Right renal cortex interstitium (tissue), 3 donors: ENCODE data around the gene CACNG7. TPM values are rescaled to one million over a fixed set of nuclear protein-coding genes. Genes with fewer than 3 reads are reported as not detected.
"Not testable (repeated sequence)": the region's sequence is repeated elsewhere in the genome, so short reads cannot be mapped to it uniquely, and the experiment has no call there.

Experiments used
- DNase-seq, 3 donors: peaks; one replicate each; pipeline ENCODE4 v3.0.0-alpha.2; 2013; ENCODE audit warnings: low read depth in 3 of 3, low spot score in 2 of 3
- polyA plus RNA-seq, 3 donors: library from polyadenylated mRNA; unstranded; fragments of 120-200 nt; gene quantifications; one replicate each; pipeline ENCODE4 v1.2.1, GENCODE V29; 2013; ENCODE audit not compliant: insufficient read length in 3 of 3

Gene CACNG7
- polyA plus RNA-seq, 3 donors = 0.50 to 0.89 (median 0.68) TPM

DNA sequence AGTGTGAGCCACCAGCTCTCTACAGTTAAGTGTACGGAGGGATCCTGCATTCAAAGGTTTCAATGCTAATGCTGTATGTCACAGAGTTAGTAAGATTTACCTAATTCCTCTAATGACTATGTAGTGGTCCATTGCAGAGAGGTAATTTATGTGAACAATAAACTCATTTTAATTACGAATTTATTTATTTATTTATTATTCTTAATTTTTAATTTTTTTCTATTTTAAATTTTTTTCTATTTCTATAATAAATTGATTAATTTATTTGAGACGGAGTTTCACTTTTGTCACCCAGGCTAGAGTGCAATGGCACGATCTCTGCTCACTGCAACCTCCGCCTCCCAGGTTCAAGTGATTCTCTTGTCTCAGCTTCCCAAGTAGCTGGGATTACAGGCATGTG, 39.5 kb downstream of the CACNG7 start:
- DNase-seq = not testable (repeated sequence)

DNA sequence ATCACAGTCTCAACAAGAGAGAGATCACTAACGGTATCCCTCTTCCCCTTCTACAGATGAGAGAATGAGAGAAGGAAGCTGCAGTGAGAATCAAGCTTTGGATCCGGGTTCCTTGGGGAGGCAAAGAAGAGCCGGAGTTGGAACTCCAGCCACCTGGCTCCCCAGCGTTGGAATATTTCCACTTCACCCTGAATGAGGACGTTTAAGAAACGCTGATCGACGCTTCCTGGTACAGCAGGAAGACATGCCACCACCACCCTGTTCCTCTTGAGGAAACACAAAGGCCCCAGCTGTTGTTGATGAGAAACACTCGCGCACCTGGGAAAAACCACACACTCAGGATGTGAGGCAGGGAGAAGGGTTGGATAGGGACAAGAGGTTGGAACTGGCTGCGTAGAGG, 42.4 kb downstream of the CACNG7 start:
- no peak for DNase-seq

DNA sequence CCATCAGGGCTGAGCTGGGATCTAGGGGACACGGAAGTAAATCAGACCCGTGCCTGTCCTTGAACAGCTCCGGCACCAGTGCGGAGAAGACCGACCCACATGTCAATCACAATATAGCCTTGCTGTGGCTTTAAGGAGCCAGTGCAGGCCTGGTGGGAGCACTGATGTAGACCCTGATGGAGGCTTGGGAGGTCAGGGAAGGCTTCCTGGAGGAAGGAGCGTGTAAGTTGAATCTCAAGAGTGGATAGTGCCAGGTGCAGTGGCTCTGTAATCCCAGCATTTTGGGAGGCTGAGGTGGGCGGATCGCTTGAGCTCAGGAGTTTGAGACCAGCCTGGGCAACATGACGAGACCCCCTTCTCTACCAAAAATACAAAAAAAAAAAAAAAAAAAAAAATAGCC, 42.9 kb downstream of the CACNG7 start:
- DNase-seq = no peak

DNA sequence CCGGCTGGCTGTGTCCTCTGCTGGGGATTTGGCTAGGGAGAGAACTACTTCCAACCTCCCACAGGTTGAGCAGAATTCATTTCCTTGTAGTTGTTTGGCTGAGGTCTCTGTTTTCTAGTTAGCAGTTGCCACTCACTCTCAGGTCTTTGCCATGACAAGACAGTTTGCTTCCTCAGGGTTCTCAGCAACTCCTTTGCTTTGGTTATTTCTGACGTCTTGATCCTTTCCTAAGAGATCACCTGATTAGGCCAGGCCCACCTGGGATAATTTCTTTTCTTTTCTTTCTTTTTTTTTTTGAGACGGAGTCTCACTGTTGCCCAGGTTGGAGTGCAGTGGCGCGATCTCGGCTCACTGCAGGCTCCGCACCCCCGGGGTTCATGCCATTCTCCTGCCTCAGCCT, 44.3 kb downstream of the CACNG7 start:
- no peak for DNase-seq

DNA sequence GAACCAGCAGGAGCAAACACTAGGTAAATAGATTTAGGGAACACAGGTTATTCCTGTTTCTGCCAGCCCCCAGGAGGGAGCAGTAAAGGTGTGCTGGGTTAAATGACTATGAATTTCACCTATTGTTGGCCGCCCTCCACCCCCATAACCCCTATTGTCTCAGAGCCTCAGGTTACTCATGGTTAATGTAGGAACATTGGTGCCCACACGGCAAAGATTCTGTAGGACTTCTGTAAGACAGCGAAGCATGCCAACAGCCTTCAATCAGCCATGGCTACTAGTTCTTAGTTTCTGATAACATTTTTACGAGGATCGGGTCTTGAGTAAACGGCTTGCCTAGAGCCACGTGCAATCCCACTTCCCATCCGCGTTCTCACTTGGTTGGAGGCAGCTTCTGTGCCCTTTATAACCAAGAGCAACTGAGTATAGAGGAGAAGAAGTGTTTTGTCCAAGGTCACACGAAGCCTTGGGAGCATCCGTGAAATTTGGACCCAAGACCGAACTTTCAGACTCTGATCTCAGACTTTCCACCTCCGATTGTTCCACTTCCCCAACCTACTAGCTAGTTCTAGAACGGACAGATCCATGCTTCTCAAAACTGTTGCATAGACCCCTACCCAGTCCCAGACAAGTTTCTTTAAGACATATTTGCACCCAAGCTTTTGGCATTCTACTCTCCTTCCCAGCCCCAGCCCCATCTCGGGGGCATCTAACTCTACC, 48.5 kb downstream of the CACNG7 start:
- DNase-seq = no peak

DNA sequence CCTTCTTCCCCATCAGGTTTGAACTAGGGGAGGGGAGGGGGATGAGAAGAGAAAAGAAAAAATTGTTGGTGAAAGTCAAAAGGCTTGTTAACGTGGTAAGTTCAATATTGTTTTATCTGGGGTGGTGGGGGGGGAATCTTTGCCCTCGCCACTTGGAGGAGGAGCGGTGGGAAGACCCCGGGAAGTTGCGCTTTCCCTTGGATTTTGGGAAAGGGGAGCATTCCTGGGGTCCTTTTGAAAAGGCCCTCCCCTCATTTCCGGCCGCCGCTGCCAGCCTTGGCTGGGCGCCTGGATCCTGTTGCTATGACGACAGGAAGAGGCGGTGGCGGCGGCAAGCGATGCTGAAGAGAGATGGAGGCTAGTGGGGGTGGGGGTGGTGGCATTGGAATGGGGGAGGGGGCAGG, 49.1 kb downstream of the CACNG7 start:
- no peak for DNase-seq

DNA sequence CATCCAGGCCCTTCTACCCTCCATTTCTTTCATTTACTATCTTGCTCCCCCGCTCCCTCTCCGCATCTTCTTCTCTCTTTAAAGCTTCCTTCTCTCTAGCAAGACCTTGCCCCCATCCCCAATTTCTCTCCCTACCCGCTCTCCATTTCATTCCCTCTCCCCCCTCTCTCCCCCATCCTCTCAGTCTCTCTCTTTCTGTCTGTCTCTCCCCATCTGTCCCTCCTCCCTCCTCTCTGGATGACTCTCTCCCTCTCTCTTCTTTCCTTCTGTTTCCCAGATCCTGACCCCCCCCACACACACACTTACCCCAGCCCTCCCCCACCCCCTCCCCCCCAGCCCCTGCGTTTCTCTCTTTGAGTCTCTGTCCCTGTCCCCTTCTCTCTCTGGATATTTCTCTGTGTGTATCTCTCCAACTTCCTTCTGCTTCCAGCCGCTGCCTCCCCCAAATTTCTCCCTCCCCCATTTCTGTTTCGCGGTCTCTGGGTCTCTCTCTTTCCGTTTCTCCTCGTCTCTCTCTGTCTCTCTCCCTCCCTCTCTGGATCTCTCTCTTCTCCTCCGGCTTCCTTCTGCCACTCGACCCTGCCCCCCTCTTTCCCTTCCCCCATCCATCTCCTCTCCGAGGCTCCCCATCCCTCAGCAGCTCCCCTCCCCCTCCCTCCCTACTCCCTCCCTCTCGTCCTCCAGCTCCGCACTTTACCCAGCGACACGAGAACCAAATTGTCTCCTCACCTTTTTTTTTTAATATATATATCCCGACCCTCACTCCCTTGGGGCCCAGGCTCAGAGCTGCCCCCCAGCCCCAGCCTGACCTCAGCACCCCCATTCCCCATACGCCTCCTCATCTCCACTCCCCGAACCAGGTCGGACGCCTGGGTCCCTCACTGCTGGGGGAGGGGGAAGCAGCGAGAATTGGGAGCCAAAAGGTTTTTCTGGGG, 50.0 kb downstream of the CACNG7 start:
- no peak for DNase-seq

DNA sequence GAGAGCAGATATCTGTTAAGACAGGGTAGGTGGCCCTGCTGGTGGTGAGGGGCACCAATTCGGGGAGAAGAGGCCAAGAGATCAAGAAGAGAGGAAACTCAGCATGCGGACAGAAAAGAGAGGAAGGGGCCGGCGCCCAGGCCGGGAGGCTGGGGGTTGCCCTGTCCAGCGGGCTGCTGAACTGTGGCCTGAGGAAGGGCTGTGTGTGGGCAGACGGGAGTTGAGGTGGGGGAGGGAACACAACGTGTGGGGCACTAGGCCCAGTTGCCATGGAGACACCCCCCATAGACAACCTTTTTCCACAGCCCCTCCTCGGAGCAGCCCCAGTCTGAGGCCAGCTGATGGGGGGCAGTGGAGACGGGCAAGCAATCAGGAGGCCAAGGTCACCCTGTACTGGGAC, 51.1 kb downstream of the CACNG7 start:
- no peak for DNase-seq

DNA sequence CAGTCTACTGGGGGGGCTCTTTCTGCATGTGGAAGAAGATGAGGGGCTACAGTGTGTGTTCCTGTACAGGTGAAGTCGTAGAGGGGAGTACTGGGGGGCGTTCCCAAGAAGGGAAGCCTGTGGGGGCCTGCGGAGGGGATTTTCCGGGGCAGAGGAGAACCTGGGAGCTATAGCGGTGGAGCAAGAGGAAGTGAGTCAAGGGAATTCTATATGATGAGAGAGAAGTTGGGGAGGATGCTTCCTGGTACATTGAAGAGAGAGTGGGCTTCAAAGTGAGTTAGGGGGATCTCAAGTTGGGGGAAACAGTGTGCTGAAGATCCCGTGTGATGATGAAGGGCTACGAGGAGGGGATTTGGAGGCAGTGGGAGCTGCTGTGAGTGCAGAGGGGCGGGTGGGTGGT, 51.8 kb downstream of the CACNG7 start:
- DNase-seq = no peak

DNA sequence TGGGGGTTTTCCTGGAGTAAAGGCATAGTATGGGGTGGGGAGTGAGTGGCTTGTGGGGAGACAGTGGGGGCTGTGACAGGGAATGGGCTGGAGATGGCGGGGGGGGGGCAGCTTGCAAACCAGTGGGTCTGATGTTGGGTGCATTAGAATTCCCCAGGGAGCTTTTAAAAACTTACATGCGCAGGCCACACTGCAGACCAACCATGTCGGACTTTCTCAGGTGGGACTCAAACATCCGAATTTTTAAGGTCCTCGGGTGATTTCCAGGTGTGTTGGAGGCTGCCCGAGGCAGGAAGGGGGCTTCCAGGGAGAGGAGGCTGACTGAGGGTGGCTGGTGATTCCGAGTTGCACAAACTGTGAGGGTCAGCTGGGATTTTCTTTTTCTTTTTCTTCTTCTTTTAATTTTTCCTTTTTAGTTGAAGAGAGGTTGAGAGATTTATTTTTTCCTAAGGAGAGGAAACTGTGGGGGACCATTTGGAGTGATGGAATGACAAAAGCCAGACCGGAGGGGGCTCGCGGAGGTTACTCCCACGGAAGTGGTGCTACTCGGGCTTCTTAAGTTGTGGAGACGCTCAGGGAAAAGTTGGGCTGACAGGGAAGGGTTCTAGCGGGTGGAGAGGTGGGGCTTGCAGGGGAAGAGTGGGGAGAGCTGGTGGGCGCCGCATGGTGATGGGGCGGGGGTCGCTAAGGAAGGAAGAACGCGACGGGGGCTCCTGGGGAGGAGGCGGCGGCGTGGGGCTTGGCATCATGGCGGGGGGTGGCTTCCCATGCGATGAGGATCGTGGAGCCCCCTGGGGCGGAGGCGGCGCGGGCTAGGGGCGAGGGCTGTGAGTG, 52.7 kb downstream of the CACNG7 start:
- DNase-seq = no peak

DNA sequence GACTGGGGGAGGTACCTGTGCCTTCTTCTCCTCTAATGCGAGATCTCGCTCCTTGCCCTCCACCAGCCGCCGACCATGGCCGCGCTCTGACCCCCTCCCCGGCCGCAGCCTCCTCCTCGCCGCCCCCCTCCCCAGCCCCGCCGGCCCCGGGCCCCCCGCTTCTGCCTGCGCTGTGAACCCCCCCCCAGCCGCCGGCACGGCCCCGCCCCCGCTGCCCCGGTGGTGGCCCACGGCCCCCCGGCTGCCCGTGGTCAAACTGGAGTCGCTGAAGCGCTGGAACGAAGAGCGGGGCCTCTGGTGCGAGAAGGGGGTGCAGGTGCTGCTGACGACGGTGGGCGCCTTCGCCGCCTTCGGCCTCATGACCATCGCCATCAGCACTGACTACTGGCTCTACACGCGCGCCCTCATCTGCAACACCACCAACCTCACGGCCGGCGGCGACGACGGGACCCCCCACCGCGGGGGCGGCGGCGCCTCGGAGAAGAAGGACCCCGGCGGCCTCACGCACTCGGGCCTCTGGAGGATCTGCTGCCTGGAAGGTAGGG, 53.9 kb downstream of the CACNG7 start, which contains the start of gene CACNG8:
Gene CACNG8, plus strand, starts transcription at position 51 of the 545 bp plus-strand sequence.
- no peak for DNase-seq

DNA sequence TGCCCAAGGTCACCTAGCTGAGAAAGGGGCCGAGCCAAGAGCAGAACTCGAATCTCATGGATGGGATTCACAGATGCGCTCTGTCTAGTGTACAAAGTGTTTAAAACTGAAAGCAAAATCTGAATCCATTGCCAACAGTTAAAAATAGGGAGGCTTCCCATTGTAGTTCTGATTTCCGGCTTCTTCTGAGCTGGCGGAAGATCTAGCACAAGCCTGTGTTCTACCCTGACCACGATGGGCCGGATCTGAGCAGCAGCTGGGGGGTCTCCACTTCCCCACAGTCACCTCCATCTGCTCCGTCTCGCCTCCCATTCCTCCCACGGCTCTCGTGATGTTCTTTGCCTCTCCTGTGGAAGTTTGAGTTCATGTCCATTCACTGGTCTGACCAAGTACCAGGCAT, 56.0 kb downstream of the CACNG7 start:
- no peak for DNase-seq

DNA sequence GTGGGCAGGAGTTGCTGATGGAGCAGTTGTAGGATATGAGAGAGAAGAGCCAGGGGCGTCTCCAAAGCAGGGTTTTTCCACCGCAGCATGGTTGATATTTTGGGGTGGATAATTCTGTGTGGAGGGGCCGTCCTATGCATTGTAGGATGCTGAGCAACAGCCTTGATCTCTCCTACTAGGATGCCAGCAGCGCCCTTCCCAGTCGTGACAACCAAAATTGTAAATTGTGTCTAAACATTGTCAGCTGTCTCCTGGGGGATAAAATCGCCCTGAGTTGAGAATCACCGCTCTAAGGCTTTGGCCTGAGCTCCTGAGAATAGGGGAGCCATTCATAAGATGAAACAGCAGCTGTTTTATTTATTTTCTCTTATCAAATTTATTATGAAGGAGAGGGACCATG, 57.9 kb downstream of the CACNG7 start:
- no peak for DNase-seq

DNA sequence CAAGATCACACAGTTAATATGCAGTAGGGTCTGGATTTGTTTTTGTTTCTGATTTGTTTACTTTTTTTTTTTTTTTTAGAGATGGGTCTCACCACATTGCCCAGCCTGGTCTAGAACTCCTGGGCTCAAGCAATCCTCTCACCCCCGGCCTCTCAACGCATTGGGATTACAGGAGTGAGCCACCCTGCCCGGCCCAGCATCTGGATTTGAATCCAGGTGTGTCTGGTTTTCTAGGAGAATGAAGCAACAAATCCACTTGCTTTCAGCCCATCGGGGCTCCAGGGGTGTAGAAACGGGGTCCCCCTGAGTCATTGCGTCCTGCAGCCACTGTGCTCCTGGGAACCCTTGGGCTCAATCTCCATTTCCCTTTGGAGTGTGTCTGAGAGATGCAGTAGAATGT, 60.3 kb downstream of the CACNG7 start:
- no peak for DNase-seq

DNA sequence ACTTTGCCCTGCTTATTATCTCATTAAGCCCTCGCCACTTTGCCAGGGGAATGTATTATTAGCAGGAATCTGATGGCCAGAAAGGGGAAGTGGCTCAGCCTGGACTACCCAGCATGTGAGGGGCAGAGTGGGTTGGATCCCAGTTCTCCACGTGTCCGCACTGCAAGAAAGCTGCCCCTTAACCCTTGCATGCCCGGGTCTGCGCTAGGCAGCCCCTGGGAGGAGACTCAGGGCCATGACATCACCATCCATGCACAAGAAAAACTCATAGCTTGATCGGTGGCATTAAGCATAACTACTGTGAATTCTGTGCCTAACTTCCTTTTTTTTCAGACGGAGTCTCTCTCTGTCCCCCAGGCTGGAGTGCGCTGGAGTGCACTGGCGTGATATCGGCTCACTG, 62.6 kb downstream of the CACNG7 start:
- no peak for DNase-seq

DNA sequence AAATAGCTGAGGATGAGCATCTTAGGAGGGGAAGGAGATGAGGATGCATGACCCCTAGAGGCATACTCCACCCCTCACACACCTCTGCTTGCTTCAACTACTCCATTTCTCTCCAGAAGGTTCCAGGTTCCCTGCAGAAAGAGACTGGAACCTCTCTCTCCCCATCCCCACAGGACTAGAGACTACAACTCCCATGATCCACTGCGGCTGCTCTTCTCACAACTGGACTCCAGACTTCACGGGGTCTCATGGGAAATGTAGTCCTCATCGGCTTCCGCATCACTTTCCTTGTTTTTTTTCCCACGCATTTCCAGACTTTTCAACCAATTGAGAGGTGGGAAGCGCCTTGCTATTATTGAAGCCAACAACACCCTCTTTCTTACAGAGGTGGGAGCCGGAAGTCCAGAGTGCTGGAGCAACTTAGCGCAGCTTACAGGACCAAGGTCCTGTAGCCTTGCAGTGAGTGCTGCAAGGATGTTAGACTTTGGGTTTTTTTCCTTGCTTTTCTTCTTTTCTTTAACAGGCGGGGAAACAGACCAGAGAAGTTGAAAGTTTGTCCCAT, 68.4 kb downstream of the CACNG7 start:
- DNase-seq = peak; percentile 53 to 78 (median 62)

DNA sequence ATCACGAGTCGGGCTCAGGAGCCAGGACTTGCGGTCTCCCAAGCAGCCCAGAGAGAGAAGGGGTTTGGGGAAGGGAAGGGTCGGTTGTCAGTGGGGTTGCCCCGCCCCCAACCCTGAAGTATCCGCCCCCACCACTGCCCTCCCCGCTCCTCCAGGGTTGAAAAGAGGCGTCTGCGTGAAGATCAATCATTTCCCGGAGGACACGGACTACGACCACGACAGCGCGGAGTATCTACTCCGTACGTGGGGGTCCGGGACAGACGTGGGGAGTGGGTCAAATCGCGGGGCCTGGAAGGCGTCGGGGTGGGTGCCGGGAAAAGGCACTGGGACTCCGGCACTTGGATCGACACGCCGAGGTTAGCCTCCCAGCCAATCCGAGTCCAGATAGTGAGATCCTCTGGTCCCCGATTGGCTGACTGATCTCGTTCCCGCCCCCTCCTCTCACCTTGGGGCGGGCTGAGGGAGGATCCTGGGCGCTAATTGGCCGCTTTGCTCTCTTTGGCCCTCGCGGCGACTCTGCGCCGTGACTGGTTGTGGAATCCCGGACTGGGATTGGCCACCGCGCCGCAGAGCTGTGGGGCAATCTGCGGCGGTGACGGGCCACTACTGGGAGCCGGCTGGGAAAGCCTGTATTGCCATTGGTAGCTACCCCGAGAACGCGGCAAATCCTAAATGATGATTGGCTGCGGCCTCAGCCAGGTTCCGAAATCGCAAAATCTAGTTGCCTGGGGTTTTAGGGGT, 69.1 kb downstream of the CACNG7 start:
- DNase-seq = no peak

DNA sequence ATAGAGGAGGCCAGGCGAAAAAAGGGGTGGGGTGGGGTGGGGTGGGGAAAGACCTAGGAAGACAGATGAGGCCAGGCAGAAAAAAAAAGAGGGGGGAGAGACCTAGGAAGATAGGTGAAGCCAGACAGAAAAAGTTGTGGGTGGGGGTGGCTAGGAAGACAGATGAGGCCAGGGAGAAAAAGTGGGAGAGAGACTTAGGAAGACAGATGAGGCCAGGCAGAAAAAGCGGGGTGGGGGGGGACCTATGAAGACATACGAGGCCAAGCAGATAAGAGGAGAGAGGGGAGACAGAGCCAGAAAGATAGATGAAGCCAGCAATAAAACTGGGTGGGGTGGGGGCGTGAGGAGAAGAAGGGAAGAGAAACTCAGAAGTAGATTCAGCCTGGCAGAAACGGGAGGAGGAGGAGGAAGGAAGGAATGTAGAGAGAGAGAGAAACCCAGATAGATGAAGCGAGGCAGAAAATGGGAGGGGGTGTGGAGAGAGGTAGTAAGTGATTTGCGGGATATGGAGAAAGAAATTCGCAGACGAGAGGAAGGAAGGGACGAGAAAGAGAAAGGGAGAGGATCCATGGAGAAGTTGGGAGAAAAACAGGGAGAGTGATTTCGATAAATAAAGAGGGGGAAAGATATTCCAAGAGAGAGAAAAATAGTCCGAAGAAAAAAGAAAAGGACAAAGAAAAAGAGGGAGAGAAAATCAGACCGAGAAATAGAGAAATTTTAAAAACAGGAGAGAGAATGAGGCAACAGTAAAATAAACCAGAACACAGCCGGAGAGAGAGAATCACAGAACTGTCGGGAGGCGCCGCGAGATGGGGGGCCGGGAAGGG, 70.1 kb downstream of the CACNG7 start:
- no peak for DNase-seq
